Endothelial cell of umbilical vein (primary cell): Measurements from ENCODE around the gene C12orf60. TPM values are rescaled to one million over a fixed set of nuclear protein-coding genes. Genes with fewer than 3 reads are reported as not detected.

ENCODE experiments used
- BruUV-seq: library from RNA; stranded (reverse); fragments of 400-500 nt; replicated peaks from 2 replicates; lab custom pipeline; 2021; lab: Mats Ljungman, UMichigan
- CTCF ChIA-PET: fragments of 300-600, 350-600 bp; sonication (Branson Sonifier 250); formaldehyde crosslinking; loops from one replicate; lab custom pipeline; 2021; ENCODE audit warnings: antibody characterized with exemption, inconsistent platforms; lab: Charles Lee
- POLR2A ChIA-PET: fragments of 300-600, 350-600 bp; sonication (Branson Sonifier 250); formaldehyde crosslinking; loops from one replicate; lab custom pipeline; 2021; ENCODE audit warnings: antibody characterized with exemption, inconsistent platforms; lab: Charles Lee
- DNase-seq: peaks from one replicate; pipeline ENCODE4 v3.0.0-alpha.2; 2011; ENCODE audit warnings: low read depth, low spot score
- FAIRE-seq: peaks from 2 replicates; lab custom pipeline; 2011; peaks lifted over from hg19 to GRCh38; lab: Jason Lieb, UNC
- H2AFZ ChIP-seq: 2 replicates; pipeline ENCODE4 v1.6.0; 2012; ENCODE audit warnings: low read depth, low read length, control low read depth, inconsistent platforms
- H3K27ac ChIP-seq: 2 replicates; pipeline ENCODE4 v1.5.1; 2011; ENCODE audit warnings: low read depth, mild to moderate bottlenecking, control low read depth, low read length, moderate library complexity; ENCODE audit not compliant: insufficient read depth
- H3K27me3 ChIP-seq, 2 experiments: 2 replicates each; pipeline versions ENCODE4 v1.6.0 to v1.6.1; 2011; ENCODE audit warnings: low read length in 2 of 2, mixed read lengths in 1 of 2; ENCODE audit not compliant: control insufficient read depth in 2 of 2, insufficient read depth in 2 of 2
- H3K36me3 ChIP-seq, 2 experiments: 2 replicates in 1 of 2; 3 replicates in 1 of 2; pipeline ENCODE4 v1.5.1; 2011; ENCODE audit warnings: low read length in 2 of 2, mild to moderate bottlenecking in 1 of 2, moderate library complexity in 1 of 2; ENCODE audit not compliant: control insufficient read depth in 2 of 2, insufficient read depth in 2 of 2; ENCODE audit errors: extremely low read depth in 1 of 2
- H3K4me1 ChIP-seq: 3 replicates; pipeline ENCODE4 v1.5.1; 2011; ENCODE audit warnings: mild to moderate bottlenecking, low read length; ENCODE audit not compliant: control insufficient read depth, insufficient read depth; ENCODE audit errors: extremely low read depth
- H3K4me2 ChIP-seq: 2 replicates; pipeline ENCODE4 v1.6.1; 2011; ENCODE audit warnings: low read length, control low read depth, mixed read lengths; ENCODE audit not compliant: insufficient read depth
- H3K4me3 ChIP-seq, 3 experiments: fragments of 200-600 bp in 1 of 3; sonication (generic), shearing (Covaris generic) in 1 of 3; replicated peaks in 1 of 3; 2 replicates each; pipeline ENCODE4 v1.5.1; 2011 to 2016; ENCODE audit warnings: control low read depth in 3 of 3, low read length in 3 of 3, mild to moderate bottlenecking in 2 of 3, inconsistent platforms in 1 of 3, low read depth in 1 of 3, moderate library complexity in 1 of 3; ENCODE audit not compliant: insufficient read depth in 1 of 3
- H3K79me2 ChIP-seq: 2 replicates; pipeline ENCODE4 v1.6.0; 2012; ENCODE audit warnings: low read length, inconsistent platforms; ENCODE audit not compliant: control insufficient read depth, insufficient read depth
- H3K9ac ChIP-seq: replicated peaks from 2 replicates; pipeline ENCODE3; 2011; ENCODE audit warnings: low read length, control low read depth; ENCODE audit not compliant: insufficient read depth; ENCODE audit errors: extremely low read depth
- H3K9me1 ChIP-seq: replicated peaks from 3 replicates; pipeline ENCODE4 v1.6.0; 2011; ENCODE audit warnings: mild to moderate bottlenecking, low read length; ENCODE audit not compliant: control insufficient read depth, insufficient read depth; ENCODE audit errors: extremely low read depth
- H3K9me3 ChIP-seq: replicated peaks from 2 replicates; pipeline ENCODE4 v1.5.1; 2012; ENCODE audit warnings: low read length, inconsistent platforms; ENCODE audit not compliant: control insufficient read depth, insufficient read depth
- H4K20me1 ChIP-seq: replicated peaks from 2 replicates; pipeline ENCODE3; 2011; ENCODE audit warnings: mild to moderate bottlenecking, low read length; ENCODE audit not compliant: control insufficient read depth, insufficient read depth; ENCODE audit errors: extremely low read depth
- CTCF ChIP-seq, 2 donors: IDR thresholded peaks; 1 replicate in 1 of 2; 2 replicates in 1 of 2; pipeline ENCODE4 v1.5.1; 2011; ENCODE audit warnings: low read length in 2 of 2, mild to moderate bottlenecking in 2 of 2, moderate library complexity in 2 of 2, control low read depth in 1 of 2, inconsistent platforms in 1 of 2, low read depth in 1 of 2; ENCODE audit not compliant: insufficient read depth in 1 of 2; ENCODE audit errors: extremely low read depth in 1 of 2
- EZH2 ChIP-seq: IDR thresholded peaks from 2 replicates; pipeline ENCODE4 v1.6.1; 2012; ENCODE audit warnings: borderline replicate concordance, low read depth, mild to moderate bottlenecking, moderate library complexity, low read length, inconsistent platforms; ENCODE audit not compliant: severe bottlenecking
- FOS ChIP-seq: IDR thresholded peaks from 2 replicates; pipeline ENCODE4 v1.6.1; 2011; ENCODE audit warnings: mild to moderate bottlenecking, low read length, moderate library complexity, borderline replicate concordance; ENCODE audit not compliant: insufficient read depth
- GATA2 ChIP-seq: IDR thresholded peaks from 2 replicates; pipeline ENCODE4 v1.7.0; 2011; ENCODE audit warnings: low read depth, mild to moderate bottlenecking, moderate library complexity, mixed read lengths, low read length; ENCODE audit not compliant: insufficient read length, insufficient read depth
- JUN ChIP-seq: IDR thresholded peaks from 2 replicates; pipeline ENCODE4 v1.6.1; 2011; ENCODE audit warnings: borderline replicate concordance, low read depth; ENCODE audit not compliant: insufficient read length, insufficient read depth
- MAX ChIP-seq: IDR thresholded peaks from 2 replicates; pipeline ENCODE4 v1.6.1; 2011; ENCODE audit not compliant: insufficient read depth, insufficient read length
- MYC ChIP-seq: IDR thresholded peaks from one replicate; pipeline ENCODE4 v1.6.1; 2011; ENCODE audit warnings: mild to moderate bottlenecking, low read depth, low read length
- POLR2A ChIP-seq: IDR thresholded peaks from 2 replicates; pipeline ENCODE4 v1.6.1; 2012; ENCODE audit warnings: low read depth, mild to moderate bottlenecking, control low read depth, low read length
- POLR2AphosphoS5 ChIP-seq: IDR thresholded peaks from 2 replicates; pipeline ENCODE4 v1.6.1; 2012; ENCODE audit warnings: low read depth, mild to moderate bottlenecking, control low read depth, low read length, moderate library complexity; ENCODE audit not compliant: insufficient read depth
- dilution Hi-C: fragments of 300-500 bp; cut with MboI; formaldehyde crosslinking; loops from one replicate; pipeline ENCODE4 v1.15.0; 2019; ENCODE audit warnings: low sequenced_read_pairs; ENCODE audit not compliant: extremely low pct_ligation_motif_present
- intact Hi-C: fragments of 100-400 bp; cut with micrococcal nuclease; formaldehyde crosslinking; loops from one replicate; pipeline ENCODE4 v1.10.0; 2022
- polyA plus RNA-seq, 4 experiments: library from polyadenylated mRNA; depleted of rRNA in 3 of 4; stranded (reverse) in 3 of 4; unstranded in 1 of 4; fragments of >200 nt; gene quantifications; 2 replicates each; pipeline versions ENCODE4 v1.2.1 to v1.2.3, GENCODE V29; 2011 to 2012; ENCODE audit warnings: missing spikeins in 1 of 4
- total RNA-seq: library from RNA; stranded (reverse); gene quantifications from 2 replicates; pipeline ENCODE4 v1.2.3, GENCODE V29; 2021

C12orf60 gene
- total and polyA plus RNA-seq, 2 donors (not counting 3 experiments of a cell fraction or from before 2014, with no cell fraction given) = 0.52 to 1.3 TPM

GRCh38 chr12:14843425-14843887 is 40.0 kb downstream of the C12orf60 start, which contains the start of gene ART4:
TSS of gene ART4 (minus strand) at chr12:14843526. CDS start at chr12:14843113, 413 bp downstream.
- peak; percentile 96 for DNase-seq
- FAIRE-seq = peak; percentile 67
- Histone ChIP-seq H4K20me1 (no peaks in the 10 kb centered on the region), H3K9ac (peak within 1 kb of the TSS; percentile 86), H3K4me2 (peak within 1 kb of the TSS; percentile 98), H3K36me3 (peaks cover 0 to 6% of the 10 kb centered on the region in 2 experiments), H3K27me3 (no peaks in the 10 kb centered on the region), H3K79me2 (peaks cover 18% of the 10 kb centered on the region), H3K9me3 (no peaks in the 10 kb centered on the region), H3K9me1 (no peaks in the 10 kb centered on the region), H3K4me1 (peaks cover 54% of the 10 kb centered on the region), H3K27ac (peak within 1 kb of the TSS; percentile 60), H2AFZ (peak within 1 kb of the TSS; percentile 75), H3K4me3 (peak within 1 kb of the TSS; percentile 22 to 85 (median 49))
- intact Hi-C loops (loop anchor here (1.0 kb wide), 2 partner anchors 8 to 69 kb away; a partner anchor contains a TSS), dilution Hi-C loops (no loop called here)
- ChIA-PET POLR2A (no interaction called here), CTCF (interaction anchor here (0.7 to 3.4 kb wide), 6 partner anchors 10 to 378 kb away, joined by 3 to 17 read pairs (median 13); partner anchors contain the start of gene RERG)
- no TSS peak for BruUV-seq
- TF ChIP-seq MAX = peak; percentile 28
- TF ChIP-seq EZH2 = no peak
- TF ChIP-seq MYC = no peak
- peak; percentile 66 for TF ChIP-seq POLR2AphosphoS5
- peak; percentile 64 for TF ChIP-seq POLR2A
- TF ChIP-seq GATA2 = peak; percentile 85

- DNase-seq = no peak
- Histone ChIP-seq H3K27ac (no peak overlapping the region), H3K27me3 (no peaks in the 10 kb centered on the region), H3K4me1 (peaks cover 60% of the 10 kb centered on the region), H3K9ac (no peak overlapping the region), H3K36me3 (peaks cover 0 to 6% of the 10 kb centered on the region in 2 experiments), H4K20me1 (no peaks in the 10 kb centered on the region), H3K79me2 (peaks cover 16% of the 10 kb centered on the region), H3K4me2 (no peak overlapping the region), H2AFZ (no peak overlapping the region), H3K9me3 (no peaks in the 10 kb centered on the region), H3K9me1 (no peaks in the 10 kb centered on the region), H3K4me3 (no peak overlapping the region)
- no TSS peak for BruUV-seq
- POLR2A ChIA-PET = interaction anchor here (0.6 kb wide), 1 partner anchor 42 kb away, joined by 6 read pairs; no protein-coding TSS in a partner anchor
- CTCF ChIA-PET = interaction anchor here (1.7 to 7.4 kb wide), 5 partner anchors 11 to 377 kb away, joined by 8 to 97 read pairs (median 15); partner anchors contain the start of gene RERG
- FAIRE-seq = no peak
- dilution Hi-C loops (no loop called here), intact Hi-C loops (loop anchor here (2.0 kb wide), 2 partner anchors 142 to 308 kb away; no protein-coding TSS in a partner anchor)
- TF ChIP-seq FOS (no peak), EZH2 (no peak), JUN (no peak), CTCF (IDR thresholded peaks at IDR 0.05; ENCODE audit: extremely low read depth in 1 of 2, insufficient read depth in 1 of 2, low read depth in 1 of 2, low read length in 2 of 2) (no peak), GATA2 (no peak), MAX (no peak), POLR2A (no peak), POLR2AphosphoS5 (no peak), MYC (no peak)
Observed at GRCh38 chr12:14844401-14844800, 40.9 kb downstream of the C12orf60 start.
